GM23338 (cell line): ENCODE data around the gene CDH4. TPM values are rescaled to one million over a fixed set of nuclear protein-coding genes. Genes with fewer than 3 reads are reported as not detected.

ENCODE experiments used
- ATAC-seq: fragments of 200-7000 bp; cut with Tn5 transposase; 3 replicates; pipeline ENCODE4 v1.9.1; 2020
- DNase-seq: peaks from one replicate; pipeline ENCODE4 v3.0.0-alpha.2; 2015; ENCODE audit warnings: low spot score
- H2AFZ ChIP-seq: fragments of 200-600 bp; sonication (generic); 2 replicates; pipeline ENCODE4 v1.8.0; 2016; ENCODE audit warnings: antibody characterized with exemption, mild to moderate bottlenecking, moderate library complexity
- H3F3A ChIP-seq: fragments of 200-600 bp; sonication (generic); replicated peaks from 2 replicates; pipeline ENCODE4 v1.8.0; 2017; ENCODE audit warnings: antibody characterized with exemption, mixed run types, low read depth
- H3K27ac ChIP-seq: fragments of 200-600 bp; sonication (generic); 2 replicates; pipeline ENCODE4 v1.6.1; 2016; ENCODE audit warnings: low read depth
- H3K27me3 ChIP-seq: fragments of 200-600 bp; sonication (generic); 2 replicates; pipeline ENCODE4 v1.8.0; 2016; ENCODE audit warnings: mild to moderate bottlenecking, mixed run types, moderate library complexity; ENCODE audit not compliant: insufficient read depth
- H3K36me3 ChIP-seq: fragments of 200-600 bp; sonication (generic); 2 replicates; pipeline ENCODE4 v1.8.0; 2016; ENCODE audit warnings: mild to moderate bottlenecking; ENCODE audit not compliant: insufficient read depth
- H3K4me1 ChIP-seq: fragments of 200-600 bp; sonication (generic); 2 replicates; pipeline ENCODE4 v1.8.0; 2016; ENCODE audit warnings: mild to moderate bottlenecking, moderate library complexity; ENCODE audit not compliant: insufficient read depth
- H3K4me2 ChIP-seq: fragments of 200-600 bp; sonication (generic); 2 replicates; pipeline ENCODE4 v1.7.1; 2017; ENCODE audit warnings: mixed run types
- H3K4me3 ChIP-seq: fragments of 200-600 bp; sonication (generic); 2 replicates; pipeline ENCODE4 v1.6.1; 2016; ENCODE audit warnings: mixed run types
- H3K79me2 ChIP-seq: fragments of 200-600 bp; sonication (generic); replicated peaks from 2 replicates; pipeline ENCODE4 v1.8.0; 2017; ENCODE audit warnings: mild to moderate bottlenecking; ENCODE audit not compliant: insufficient read depth
- H3K9me2 ChIP-seq: fragments of 200-600 bp; sonication (generic); 2 replicates; pipeline ENCODE4 v1.8.0; 2017; ENCODE audit not compliant: insufficient read depth
- H4K20me1 ChIP-seq: fragments of 200-600 bp; sonication (generic); replicated peaks from 2 replicates; pipeline ENCODE4 v1.8.0; 2017; ENCODE audit warnings: mild to moderate bottlenecking; ENCODE audit not compliant: insufficient read depth
- H3K27ac Mint-ChIP-seq: 2 replicates; pipeline ENCODE4 v1.8.0; 2020; ENCODE audit warnings: inconsistent platforms, mild to moderate bottlenecking, moderate library complexity, mixed read lengths
- H3K27me3 Mint-ChIP-seq: 3 replicates; pipeline ENCODE4 v1.8.0; 2022; ENCODE audit warnings: low read depth, mild to moderate bottlenecking, moderate library complexity, mixed read lengths, inconsistent platforms; ENCODE audit not compliant: insufficient read depth, poor library complexity
- H3K36me3 Mint-ChIP-seq: 3 replicates; pipeline ENCODE4 v1.8.0; 2021; ENCODE audit warnings: low read depth, mild to moderate bottlenecking, inconsistent platforms, moderate library complexity, mixed read lengths
- H3K4me1 Mint-ChIP-seq: 3 replicates; pipeline ENCODE4 v1.8.0; 2020; ENCODE audit warnings: mild to moderate bottlenecking, inconsistent platforms, mixed read lengths
- H3K4me3 Mint-ChIP-seq: 3 replicates; pipeline ENCODE4 v1.8.0; 2021; ENCODE audit warnings: moderate library complexity, mild to moderate bottlenecking, inconsistent platforms, mixed read lengths
- H3K9me3 Mint-ChIP-seq: 3 replicates; pipeline ENCODE4 v1.8.0; 2020; ENCODE audit warnings: moderate library complexity, mild to moderate bottlenecking, inconsistent platforms, mixed read lengths
- CREB1 ChIP-seq: fragments of 250-450 bp; sonication (Bioruptor Pico); IDR thresholded peaks from 2 replicates; pipeline ENCODE4 v1.5.0; 2020; ENCODE audit warnings: low read depth, mild to moderate bottlenecking, moderate library complexity
- CTCF ChIP-seq, 2 experiments: fragments of 200-600 bp in 1 of 2; sonication (generic) in 1 of 2; conservative IDR thresholded peaks; 2 replicates each; pipeline versions ENCODE4 v1.5.1 to v1.6.1; 2016 to 2017; ENCODE audit warnings: antibody characterized with exemption in 2 of 2, low read depth in 2 of 2, mild to moderate bottlenecking in 2 of 2, moderate library complexity in 1 of 2
- ETS1 ChIP-seq: IDR thresholded peaks from 2 replicates; pipeline ENCODE4 v1.6.1; 2016; ENCODE audit warnings: antibody characterized with exemption
- EZH2 ChIP-seq: fragments of 200-600 bp; sonication (generic); IDR thresholded peaks from one replicate; pipeline ENCODE4 v1.8.0; 2017; ENCODE audit warnings: antibody characterized with exemption, mild to moderate bottlenecking, low read depth; ENCODE audit not compliant: unreplicated experiment
- EZH2phosphoT487 ChIP-seq: fragments of 200-600 bp; sonication (generic); IDR thresholded peaks from one replicate; pipeline ENCODE4 v1.8.1; 2018; ENCODE audit warnings: antibody characterized with exemption; ENCODE audit not compliant: unreplicated experiment
- JUNB ChIP-seq: IDR thresholded peaks from one replicate; pipeline ENCODE4 v1.6.1; 2016; ENCODE audit warnings: antibody characterized with exemption; ENCODE audit not compliant: unreplicated experiment
- NANOG ChIP-seq: IDR thresholded peaks from 2 replicates; pipeline ENCODE4 v1.6.1; 2016; ENCODE audit warnings: antibody characterized with exemption, borderline replicate concordance
- POLR2AphosphoS5 ChIP-seq: IDR thresholded peaks from 2 replicates; pipeline ENCODE4 v1.6.1; 2016; ENCODE audit warnings: antibody characterized with exemption, low read depth
- REST ChIP-seq: IDR thresholded peaks from one replicate; pipeline ENCODE4 v1.6.1; 2018; ENCODE audit warnings: antibody characterized with exemption; ENCODE audit not compliant: unreplicated experiment
- STAT1 ChIP-seq: IDR thresholded peaks from one replicate; pipeline ENCODE4 v1.6.1; 2016; ENCODE audit warnings: antibody characterized with exemption; ENCODE audit not compliant: unreplicated experiment
- ZNF114 ChIP-seq: fragments of 250-450 bp; sonication (Bioruptor Pico); IDR thresholded peaks from 2 replicates; pipeline ENCODE4 v1.5.0; 2020; ENCODE audit warnings: mild to moderate bottlenecking, moderate library complexity
- ZNF331 ChIP-seq: fragments of 250-450 bp; sonication (Bioruptor Pico); IDR thresholded peaks from 2 replicates; pipeline ENCODE4 v1.5.0; 2020; ENCODE audit warnings: low read depth, mild to moderate bottlenecking, moderate library complexity
- ZNF462 ChIP-seq: fragments of 250-450 bp; sonication (Bioruptor Pico); IDR thresholded peaks from 2 replicates; pipeline ENCODE4 v1.5.0; 2020; ENCODE audit warnings: mild to moderate bottlenecking, moderate library complexity
- polyA plus RNA-seq: library from polyadenylated mRNA; unstranded; fragments of >200 nt; fragmentation: Nextera tagmentation; extraction: Ambion mirVana; gene quantifications from 2 replicates; pipeline ENCODE4 v1.2.1, GENCODE V29; 2016
- total RNA-seq: library from RNA; depleted of rRNA; stranded (reverse); fragments of >200 nt; shearing (Covaris generic); gene quantifications from 2 replicates; pipeline ENCODE4 v1.2.3, GENCODE V29; 2014

The CDH4 gene
- total and polyA plus RNA-seq, 2 experiments from 2014 or later = 1.2 to 4.2 TPM

GRCh38 chr20:61966492-61967244 is 714.6 kb downstream of the CDH4 start:
- Histone ChIP-seq H3K27me3 (no peaks in the 10 kb centered on the region), H3K4me2 (no peak overlapping the region), H3K9me2 (no peaks in the 10 kb centered on the region), H3K36me3 (no peaks in the 10 kb centered on the region), H4K20me1 (no peaks in the 10 kb centered on the region), H3F3A (no peaks in the 10 kb centered on the region; the same call in 1 of the 2 replicates), H3K79me2 (no peaks in the 10 kb centered on the region), H3K4me1 (no peaks in the 10 kb centered on the region; the same call in 1 of the 2 replicates), H2AFZ (no peak overlapping the region), H3K27ac (no peak overlapping the region), H3K4me3 (no peak overlapping the region)
- no peak overlapping the region for H3K4me3 Mint-ChIP-seq
- DNase-seq (no peak), ATAC-seq (no peak)
- no peaks in the 10 kb centered on the region for H3K36me3 Mint-ChIP-seq
- TF ChIP-seq REST (no peak), ETS1 (no peak), NANOG (no peak), ZNF331 (CRISPR knock-in tag) (no peak), EZH2phosphoT487 (no peak), JUNB (no peak), EZH2 (no peak), ZNF462 (CRISPR knock-in tag) (no peak), ZNF114 (no peak), CTCF (conservative IDR thresholded peaks at IDR 0.05; ENCODE audit: low read depth in 2 of 2) (no peak), POLR2AphosphoS5 (no peak), STAT1 (no peak), CREB1 (CRISPR knock-in tag) (no peak)
- no peak overlapping the region for H3K27ac Mint-ChIP-seq
- H3K9me3 Mint-ChIP-seq = no peaks in the 10 kb centered on the region
- H3K4me1 Mint-ChIP-seq = peaks cover 6% of the 10 kb centered on the region; the same call in 1 of the 3 replicates
- H3K27me3 Mint-ChIP-seq = peaks cover 3% of the 10 kb centered on the region
